ENCODE data around the gene PLPP6. TPM values are rescaled to one million over a fixed set of nuclear protein-coding genes. Genes with fewer than 3 reads are reported as not detected.

The PLPP6 gene
- 1 to 10 TPM; 3.8 to 5.9 TPM for total RNA-seq

DNA sequence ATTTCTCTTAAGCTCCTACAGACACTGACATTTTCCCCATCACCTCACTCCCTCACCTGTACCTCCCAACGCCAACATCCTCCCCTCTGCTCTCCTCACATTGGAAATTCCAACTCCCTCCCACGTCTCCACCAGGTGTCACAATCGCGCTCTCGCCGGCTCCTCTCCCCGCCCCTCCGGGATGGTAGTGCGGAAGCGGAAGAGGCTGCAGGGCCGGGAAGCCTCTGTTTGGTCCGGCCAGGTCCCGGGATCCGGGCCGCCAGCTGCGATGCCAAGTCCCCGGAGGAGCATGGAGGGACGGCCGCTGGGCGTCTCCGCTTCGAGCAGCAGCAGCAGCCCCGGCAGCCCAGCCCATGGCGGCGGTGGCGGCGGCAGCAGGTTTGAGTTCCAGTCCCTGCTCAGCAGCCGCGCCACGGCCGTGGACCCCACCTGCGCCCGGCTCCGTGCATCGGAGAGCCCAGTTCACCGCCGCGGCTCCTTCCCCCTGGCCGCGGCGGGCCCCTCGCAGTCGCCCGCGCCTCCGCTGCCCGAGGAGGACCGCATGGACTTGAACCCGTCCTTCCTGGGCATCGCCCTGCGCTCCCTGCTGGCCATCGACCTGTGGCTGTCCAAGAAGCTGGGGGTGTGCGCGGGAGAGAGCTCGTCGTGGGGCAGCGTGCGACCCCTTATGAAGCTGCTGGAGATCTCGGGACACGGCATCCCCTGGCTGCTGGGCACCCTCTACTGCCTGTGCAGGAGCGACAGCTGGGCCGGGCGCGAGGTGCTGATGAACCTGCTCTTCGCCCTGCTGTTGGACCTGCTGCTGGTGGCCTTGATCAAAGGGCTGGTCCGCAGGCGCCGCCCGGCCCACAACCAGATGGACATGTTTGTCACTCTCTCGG is at the start of gene PLPP6:
Gene PLPP6, plus strand, starts transcription at position 187 of the 881 bp plus-strand sequence. Its CDS starts 82 bp downstream, at position 269.
- peak within 1 kb of the TSS; percentile 79 to 85 for H3K27ac Mint-ChIP-seq
- H3K27me3 Mint-ChIP-seq = no peaks in the 10 kb centered on the region
- ATAC-seq = peak; percentile 89 to 94
- H3K36me3 Mint-ChIP-seq = no peaks in the 10 kb centered on the region
- no peaks in the 10 kb centered on the region for H3K9me3 Mint-ChIP-seq
- peak within 1 kb of the TSS; percentile 97 for H3K4me3 Mint-ChIP-seq
- peaks cover 46 to 56% of the 10 kb centered on the region in 2 donors for H3K4me1 Mint-ChIP-seq (ENCODE audit: low read depth in 2 of 2)
- peak; percentile 87 for DNase-seq (ENCODE audit: low spot score)

- H3K36me3 Mint-ChIP-seq = peaks cover 2% of the 10 kb centered on the region
- DNase-seq (ENCODE audit: low spot score) = no peak
- no peak for ATAC-seq
- H3K4me1 Mint-ChIP-seq (ENCODE audit: low read depth in 2 of 2) = peaks cover 3 to 7% of the 10 kb centered on the region in 2 donors
- no peak overlapping the region for H3K4me3 Mint-ChIP-seq
- H3K9me3 Mint-ChIP-seq = no peaks in the 10 kb centered on the region
- peaks cover 0 to 3% of the 10 kb centered on the region in 2 donors for H3K27me3 Mint-ChIP-seq
- H3K27ac Mint-ChIP-seq = no peak overlapping the region
Observed at GRCh38 chr9:4614627-4615026, 47.5 kb upstream of the PLPP6 start.

GRCh38 chr9:4615251-4615650 is 46.8 kb upstream of the PLPP6 start:
- ATAC-seq (no peak), DNase-seq (ENCODE audit: low spot score) (no peak)
- no peak overlapping the region for H3K27ac Mint-ChIP-seq
- H3K9me3 Mint-ChIP-seq = no peaks in the 10 kb centered on the region
- H3K4me1 Mint-ChIP-seq (ENCODE audit: low read depth in 2 of 2) = peaks cover 9 to 13% of the 10 kb centered on the region in 2 donors
- H3K27me3 Mint-ChIP-seq = peaks cover 0 to 3% of the 10 kb centered on the region in 2 donors
- no peaks in the 10 kb centered on the region for H3K36me3 Mint-ChIP-seq
- H3K4me3 Mint-ChIP-seq = no peak overlapping the region

GRCh38 chr9:4615778-4616177 is 46.3 kb upstream of the PLPP6 start:
- Mint-ChIP-seq H3K36me3 (no peaks in the 10 kb centered on the region), H3K4me3 (no peak overlapping the region), H3K4me1 (ENCODE audit: low read depth in 2 of 2) (peaks cover 14 to 18% of the 10 kb centered on the region in 2 donors), H3K27ac (no peak overlapping the region), H3K9me3 (no peaks in the 10 kb centered on the region), H3K27me3 (peaks cover 0 to 3% of the 10 kb centered on the region in 2 donors)
- no peak for ATAC-seq
- no peak for DNase-seq (ENCODE audit: low spot score)

- peaks cover 0 to 3% of the 10 kb centered on the region in 2 donors for H3K27me3 Mint-ChIP-seq
- DNase-seq (ENCODE audit: low spot score) (no peak), ATAC-seq (no peak)
- H3K27ac Mint-ChIP-seq = no peak overlapping the region
- H3K36me3 Mint-ChIP-seq = no peaks in the 10 kb centered on the region
- H3K9me3 Mint-ChIP-seq = no peaks in the 10 kb centered on the region
- no peak overlapping the region for H3K4me3 Mint-ChIP-seq
- peaks cover 15 to 18% of the 10 kb centered on the region in 2 donors for H3K4me1 Mint-ChIP-seq (ENCODE audit: low read depth in 2 of 2)
Observed at GRCh38 chr9:4617752-4618151, 44.3 kb upstream of the PLPP6 start.

DNA sequence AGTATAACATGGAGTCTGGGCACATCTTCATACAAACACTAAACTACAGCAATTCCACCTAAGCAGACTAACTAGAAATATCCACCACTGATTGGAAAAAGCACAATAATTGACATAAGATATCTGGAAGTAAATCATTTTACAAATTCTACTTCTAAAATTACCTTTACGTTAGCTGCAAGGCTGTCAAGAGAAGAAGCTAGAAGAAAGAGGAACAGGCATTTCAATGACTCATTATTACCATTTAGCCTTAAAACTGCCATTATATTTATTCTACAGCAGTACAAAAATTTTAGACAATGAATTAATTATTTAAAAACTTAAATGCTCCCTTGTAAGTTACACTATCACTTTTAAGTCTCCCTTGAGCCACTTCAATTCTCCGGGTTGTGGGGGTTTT is 43.4 kb upstream of the PLPP6 start:
- Mint-ChIP-seq H3K4me1 (ENCODE audit: low read depth in 2 of 2) (peaks cover 15 to 18% of the 10 kb centered on the region in 2 donors), H3K27me3 (peaks cover 0 to 3% of the 10 kb centered on the region in 2 donors), H3K27ac (no peak overlapping the region), H3K9me3 (no peaks in the 10 kb centered on the region), H3K4me3 (no peak overlapping the region), H3K36me3 (no peaks in the 10 kb centered on the region)
- no peak for DNase-seq (ENCODE audit: low spot score)
- no peak for ATAC-seq

DNA sequence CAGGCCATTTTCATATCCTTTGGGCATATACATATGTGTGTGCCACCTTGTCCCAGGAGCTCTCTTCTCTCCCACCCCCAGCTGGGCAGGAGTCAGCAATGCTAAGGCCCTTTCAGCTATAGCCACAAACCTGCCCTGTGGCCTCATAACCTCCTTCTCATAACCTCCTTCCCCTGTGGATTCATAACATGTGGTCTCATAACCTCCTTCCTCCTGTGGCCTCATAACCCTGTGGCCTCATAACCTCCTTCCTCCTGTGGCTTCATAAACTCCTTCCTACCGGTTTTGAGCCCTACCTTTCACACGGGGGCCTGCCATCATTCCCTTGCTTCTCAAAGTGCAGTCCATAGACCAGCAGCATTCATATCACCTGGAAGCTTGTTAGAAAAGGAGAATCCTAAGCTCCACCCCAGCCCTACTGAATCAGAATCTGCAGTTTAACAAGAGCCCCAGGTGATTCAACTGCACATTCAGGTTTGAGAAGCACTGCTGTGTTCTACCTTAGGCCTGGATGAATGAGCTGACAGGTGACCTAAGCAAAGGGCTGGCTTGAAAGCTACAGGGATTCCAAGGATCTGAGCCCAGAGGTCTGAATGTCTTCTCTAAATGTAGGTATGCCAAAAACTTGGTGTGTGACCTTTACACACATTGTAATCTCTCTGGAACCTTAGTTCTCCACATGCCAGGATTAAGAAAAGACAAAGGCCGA is 41.9 kb upstream of the PLPP6 start:
- Mint-ChIP-seq H3K36me3 (no peaks in the 10 kb centered on the region), H3K27ac (peak overlapping the region in 1 of 2 donors; percentile 67), H3K4me3 (peak overlapping the region; percentile 21), H3K9me3 (no peaks in the 10 kb centered on the region), H3K27me3 (no peaks in the 10 kb centered on the region), H3K4me1 (ENCODE audit: low read depth in 2 of 2) (peaks cover 15 to 17% of the 10 kb centered on the region in 2 donors)
- DNase-seq (ENCODE audit: low spot score) = no peak
- ATAC-seq = peak; percentile 68 to 72

DNA sequence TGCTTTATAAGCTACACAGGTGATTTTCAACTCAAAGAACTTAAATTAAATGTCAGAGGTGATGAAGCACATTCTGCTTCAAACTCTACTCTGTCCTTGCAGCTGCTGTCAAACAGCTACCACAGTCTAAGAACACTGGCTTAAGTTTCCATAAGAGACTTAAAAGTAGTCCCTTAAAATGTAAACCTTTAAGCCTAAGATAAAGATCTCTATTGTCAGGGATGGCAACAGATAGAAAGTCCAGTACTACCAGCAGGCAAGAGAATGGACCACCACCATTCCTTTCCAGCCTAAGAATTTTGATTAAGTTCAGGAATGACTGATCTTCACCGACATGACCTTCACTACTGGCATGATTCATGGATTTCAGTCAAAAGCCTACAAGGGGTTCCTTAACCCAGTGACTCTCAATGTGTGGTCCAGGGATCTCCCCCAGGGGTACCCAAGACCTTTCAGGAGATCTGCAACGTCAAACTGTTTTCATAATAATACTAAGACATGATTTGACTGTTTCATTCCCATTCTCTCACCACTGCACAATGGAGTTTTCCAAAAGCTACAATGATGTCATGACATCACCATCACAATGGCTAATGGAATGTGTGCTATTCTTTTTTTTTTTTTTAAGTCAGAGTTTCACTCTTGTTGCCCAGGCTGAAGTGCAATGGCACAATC is 41.1 kb upstream of the PLPP6 start:
- H3K36me3 Mint-ChIP-seq = no peaks in the 10 kb centered on the region
- DNase-seq (ENCODE audit: low spot score) (no peak), ATAC-seq (no peak)
- no peaks in the 10 kb centered on the region for H3K27me3 Mint-ChIP-seq
- H3K27ac Mint-ChIP-seq = no peak overlapping the region
- H3K4me1 Mint-ChIP-seq (ENCODE audit: low read depth in 2 of 2) = peaks cover 13 to 15% of the 10 kb centered on the region in 2 donors
- H3K9me3 Mint-ChIP-seq = no peaks in the 10 kb centered on the region
- H3K4me3 Mint-ChIP-seq = no peak overlapping the region

GRCh38 chr9:4622016-4622415 is 40.1 kb upstream of the PLPP6 start:
- Mint-ChIP-seq H3K27me3 (no peaks in the 10 kb centered on the region), H3K27ac (no peak overlapping the region), H3K9me3 (no peaks in the 10 kb centered on the region), H3K4me1 (ENCODE audit: low read depth in 2 of 2) (peaks cover 13 to 15% of the 10 kb centered on the region in 2 donors), H3K36me3 (no peaks in the 10 kb centered on the region), H3K4me3 (no peak overlapping the region)
- ATAC-seq (no peak), DNase-seq (ENCODE audit: low spot score) (no peak)

DNA sequence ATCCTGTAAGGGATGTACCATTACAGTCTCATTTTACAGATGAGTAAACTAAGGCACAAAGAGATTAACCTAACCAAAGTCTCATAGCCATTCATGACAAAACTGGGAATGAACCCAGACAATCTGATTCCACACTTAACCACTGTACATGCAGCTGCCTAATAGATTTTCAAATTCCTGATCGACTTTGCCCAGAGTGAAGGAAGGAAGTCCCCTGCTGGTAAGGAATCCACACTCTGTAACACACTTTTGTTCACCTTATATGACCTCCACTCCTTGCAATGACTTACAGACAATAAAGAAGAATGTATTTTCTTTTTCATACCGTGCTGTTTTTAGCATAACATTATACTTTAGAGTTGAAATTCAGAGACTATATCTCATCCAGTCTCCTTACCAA is 31.3 kb upstream of the PLPP6 start:
- Mint-ChIP-seq H3K36me3 (no peaks in the 10 kb centered on the region), H3K4me3 (no peak overlapping the region), H3K27me3 (peaks cover 0 to 2% of the 10 kb centered on the region in 2 donors), H3K9me3 (no peaks in the 10 kb centered on the region), H3K27ac (no peak overlapping the region), H3K4me1 (ENCODE audit: low read depth in 2 of 2) (no peaks in the 10 kb centered on the region)
- ATAC-seq = no peak
- DNase-seq (ENCODE audit: low spot score) = no peak

GRCh38 chr9:4638968-4639367 is 23.1 kb upstream of the PLPP6 start:
- Mint-ChIP-seq H3K27me3 (peaks cover 11% of the 10 kb centered on the region in 2 donors), H3K9me3 (no peaks in the 10 kb centered on the region), H3K27ac (no peak overlapping the region), H3K4me1 (ENCODE audit: low read depth in 2 of 2) (no peaks in the 10 kb centered on the region), H3K4me3 (no peak overlapping the region), H3K36me3 (no peaks in the 10 kb centered on the region)
- ATAC-seq (no peak), DNase-seq (ENCODE audit: low spot score) (no peak)

DNA sequence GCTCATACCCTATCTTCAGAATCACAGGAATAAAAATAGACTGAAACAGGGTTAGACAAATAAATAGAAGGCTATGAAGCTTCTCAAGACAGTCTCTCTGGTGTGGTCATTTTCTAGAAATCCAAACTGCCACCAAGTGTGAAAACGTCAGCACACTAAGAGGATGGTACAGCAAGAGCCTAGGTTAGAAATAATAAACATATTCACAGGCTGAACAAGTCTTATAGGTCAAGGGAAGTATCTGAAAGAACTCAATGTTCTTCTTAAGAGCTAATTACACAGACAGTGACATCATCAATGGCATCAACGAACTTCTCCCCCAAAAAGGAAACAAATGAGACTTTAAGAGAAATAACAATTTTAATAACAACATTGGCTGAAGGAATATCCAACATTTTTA is 22.7 kb upstream of the PLPP6 start:
- H3K36me3 Mint-ChIP-seq = no peaks in the 10 kb centered on the region
- H3K4me1 Mint-ChIP-seq (ENCODE audit: low read depth in 2 of 2) = peaks cover 0 to under 1% of the 10 kb centered on the region in 2 donors
- ATAC-seq = no peak
- no peak overlapping the region for H3K4me3 Mint-ChIP-seq
- H3K27me3 Mint-ChIP-seq = peaks cover 11% of the 10 kb centered on the region in 2 donors
- no peak overlapping the region for H3K27ac Mint-ChIP-seq
- DNase-seq (ENCODE audit: low spot score) = no peak
- H3K9me3 Mint-ChIP-seq = no peaks in the 10 kb centered on the region

DNA sequence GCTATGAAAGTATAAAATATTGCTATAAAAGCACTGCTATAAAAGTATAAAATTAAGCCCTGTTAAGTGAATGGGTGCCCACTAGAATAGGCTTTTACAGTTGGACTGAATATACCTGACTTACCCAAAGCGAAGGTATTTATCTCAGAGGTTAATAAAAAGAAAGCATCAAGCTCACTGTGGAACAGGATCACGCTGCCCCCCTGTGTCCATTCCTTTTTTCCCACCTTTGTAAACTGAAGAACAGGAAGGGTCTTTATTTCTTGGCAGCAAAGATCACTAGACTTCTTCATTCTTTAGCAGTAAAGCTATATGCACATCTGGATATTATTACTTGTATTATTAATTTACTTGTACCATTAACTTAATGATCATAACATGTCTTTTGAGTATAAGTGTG is 22.1 kb upstream of the PLPP6 start:
- DNase-seq (ENCODE audit: low spot score) (no peak), ATAC-seq (no peak)
- Mint-ChIP-seq H3K27me3 (peaks cover 9 to 11% of the 10 kb centered on the region in 2 donors), H3K4me1 (ENCODE audit: low read depth in 2 of 2) (peaks cover 0 to 5% of the 10 kb centered on the region in 2 donors), H3K9me3 (no peaks in the 10 kb centered on the region), H3K4me3 (no peak overlapping the region), H3K36me3 (no peaks in the 10 kb centered on the region), H3K27ac (no peak overlapping the region)
